ENCODE data around the gene CCNI. TPM values are rescaled to one million over a fixed set of nuclear protein-coding genes. Genes with fewer than 3 reads are reported as not detected.

CCNI gene
- total and polyA plus RNA-seq, 2 of the 13 experiments (the other 11 are each of a cell fraction or from before 2014, with no cell fraction given) = 43.5 to 122 TPM

GRCh38 chr4:77123411-77123810 lies 47.6 kb upstream of the CCNI start:
- in situ Hi-C loops (cut with HindIII; ENCODE audit: extremely low pct_ligation_motif_present, low pct_unique_long_range_greater_than_20kb) = no loop called here
- H3K4me2 ChIP-seq (ENCODE audit: low read depth, low read length) = no peak overlapping the region
- intact Hi-C loops (cut with micrococcal nuclease; ENCODE audit: unreplicated experiment) = no loop called here
- ATAC-seq (no peak), FAIRE-seq (no peak), DNase-seq (ENCODE audit: low spot score) (no peak)
- ChIA-PET POLR2A (no interaction called here), CTCF (ENCODE audit: low intra/inter-chr PET ratio, low total read pairs) (no interaction called here)
- H3K36me3 ChIP-seq (replicated peaks in 1 of 2; ENCODE audit: control insufficient read depth in 1 of 2, insufficient read depth in 2 of 2, low read length in 2 of 2) = no peaks in the 10 kb centered on the region
- no peak overlapping the region for H3K9ac ChIP-seq (ENCODE audit: insufficient read depth, low read depth, low read length)
- no TSS peak for BruUV-seq (replicated peaks)
- no peaks in the 10 kb centered on the region for H3K4me1 ChIP-seq (ENCODE audit: insufficient read depth, low read length)
- no peaks in the 10 kb centered on the region for H3K9me3 ChIP-seq (ENCODE audit: low read length)
- H3K27me3 ChIP-seq (ENCODE audit: control insufficient read depth in 1 of 2, insufficient read depth in 2 of 2, low read length in 2 of 2) = peaks cover 0 to 15% of the 10 kb centered on the region in 2 experiments; a peak in 3 of 5 replicates
- no peak overlapping the region for H3K4me3 ChIP-seq (replicated peaks in 1 of 3; ENCODE audit: insufficient read depth in 1 of 3, low read depth in 2 of 3, low read length in 3 of 3)
- H3K79me2 ChIP-seq (ENCODE audit: insufficient read depth, low read length) = no peaks in the 10 kb centered on the region
- H4K20me1 ChIP-seq (ENCODE audit: insufficient read depth, low read length) = no peaks in the 10 kb centered on the region
- 7% methylated on average over 1 of the region's 1 CpG for WGBS (ENCODE audit: low lambda C conversion rate)
- TF ChIP-seq ISL2 (CRISPR knock-in tag; IDR thresholded peaks at IDR 0.05) (no peak), HHEX (CRISPR knock-in tag; IDR thresholded peaks at IDR 0.05) (no peak), MYNN (CRISPR knock-in tag; IDR thresholded peaks at IDR 0.05; ENCODE audit: low read depth) (no peak), KAT2B (IDR thresholded peaks at IDR 0.05; ENCODE audit: borderline replicate concordance, low read depth, low read length) (no peak), NRL (CRISPR knock-in tag; IDR thresholded peaks at IDR 0.05; ENCODE audit: borderline replicate concordance) (no peak), TRIM24 (CRISPR knock-in tag; IDR thresholded peaks at IDR 0.05) (no peak), ZNF34 (CRISPR knock-in tag; IDR thresholded peaks at IDR 0.05; ENCODE audit: borderline replicate concordance) (no peak), RARA (CRISPR knock-in tag; IDR thresholded peaks at IDR 0.05) (no peak), ARHGAP35 (CRISPR knock-in tag; IDR thresholded peaks at IDR 0.05; ENCODE audit: borderline replicate concordance) (no peak), HDAC1 (CRISPR knock-in tag; IDR thresholded peaks at IDR 0.05) (no peak), ETV5 (CRISPR knock-in tag; IDR thresholded peaks at IDR 0.05; ENCODE audit: borderline replicate concordance) (no peak), BCL6 (CRISPR knock-in tag; IDR thresholded peaks at IDR 0.05) (no peak), ZBTB7A (CRISPR knock-in tag; IDR thresholded peaks at IDR 0.05) (no peak), HNRNPH1 (optimal IDR thresholded peaks at IDR 0.05; ENCODE audit: low read depth, low read length) (no peak)
- TF ChIP-seq, protein P1, sequence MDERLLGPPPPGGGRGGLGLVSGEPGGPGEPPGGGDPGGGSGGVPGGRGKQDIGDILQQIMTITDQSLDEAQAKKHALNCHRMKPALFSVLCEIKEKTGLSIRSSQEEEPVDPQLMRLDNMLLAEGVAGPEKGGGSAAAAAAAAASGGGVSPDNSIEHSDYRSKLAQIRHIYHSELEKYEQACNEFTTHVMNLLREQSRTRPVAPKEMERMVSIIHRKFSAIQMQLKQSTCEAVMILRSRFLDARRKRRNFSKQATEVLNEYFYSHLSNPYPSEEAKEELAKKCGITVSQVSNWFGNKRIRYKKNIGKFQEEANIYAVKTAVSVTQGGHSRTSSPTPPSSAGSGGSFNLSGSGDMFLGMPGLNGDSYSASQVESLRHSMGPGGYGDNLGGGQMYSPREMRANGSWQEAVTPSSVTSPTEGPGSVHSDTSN (CRISPR knock-in tag; IDR thresholded peaks at IDR 0.05) = no peak
- TF ChIP-seq, protein P2, sequence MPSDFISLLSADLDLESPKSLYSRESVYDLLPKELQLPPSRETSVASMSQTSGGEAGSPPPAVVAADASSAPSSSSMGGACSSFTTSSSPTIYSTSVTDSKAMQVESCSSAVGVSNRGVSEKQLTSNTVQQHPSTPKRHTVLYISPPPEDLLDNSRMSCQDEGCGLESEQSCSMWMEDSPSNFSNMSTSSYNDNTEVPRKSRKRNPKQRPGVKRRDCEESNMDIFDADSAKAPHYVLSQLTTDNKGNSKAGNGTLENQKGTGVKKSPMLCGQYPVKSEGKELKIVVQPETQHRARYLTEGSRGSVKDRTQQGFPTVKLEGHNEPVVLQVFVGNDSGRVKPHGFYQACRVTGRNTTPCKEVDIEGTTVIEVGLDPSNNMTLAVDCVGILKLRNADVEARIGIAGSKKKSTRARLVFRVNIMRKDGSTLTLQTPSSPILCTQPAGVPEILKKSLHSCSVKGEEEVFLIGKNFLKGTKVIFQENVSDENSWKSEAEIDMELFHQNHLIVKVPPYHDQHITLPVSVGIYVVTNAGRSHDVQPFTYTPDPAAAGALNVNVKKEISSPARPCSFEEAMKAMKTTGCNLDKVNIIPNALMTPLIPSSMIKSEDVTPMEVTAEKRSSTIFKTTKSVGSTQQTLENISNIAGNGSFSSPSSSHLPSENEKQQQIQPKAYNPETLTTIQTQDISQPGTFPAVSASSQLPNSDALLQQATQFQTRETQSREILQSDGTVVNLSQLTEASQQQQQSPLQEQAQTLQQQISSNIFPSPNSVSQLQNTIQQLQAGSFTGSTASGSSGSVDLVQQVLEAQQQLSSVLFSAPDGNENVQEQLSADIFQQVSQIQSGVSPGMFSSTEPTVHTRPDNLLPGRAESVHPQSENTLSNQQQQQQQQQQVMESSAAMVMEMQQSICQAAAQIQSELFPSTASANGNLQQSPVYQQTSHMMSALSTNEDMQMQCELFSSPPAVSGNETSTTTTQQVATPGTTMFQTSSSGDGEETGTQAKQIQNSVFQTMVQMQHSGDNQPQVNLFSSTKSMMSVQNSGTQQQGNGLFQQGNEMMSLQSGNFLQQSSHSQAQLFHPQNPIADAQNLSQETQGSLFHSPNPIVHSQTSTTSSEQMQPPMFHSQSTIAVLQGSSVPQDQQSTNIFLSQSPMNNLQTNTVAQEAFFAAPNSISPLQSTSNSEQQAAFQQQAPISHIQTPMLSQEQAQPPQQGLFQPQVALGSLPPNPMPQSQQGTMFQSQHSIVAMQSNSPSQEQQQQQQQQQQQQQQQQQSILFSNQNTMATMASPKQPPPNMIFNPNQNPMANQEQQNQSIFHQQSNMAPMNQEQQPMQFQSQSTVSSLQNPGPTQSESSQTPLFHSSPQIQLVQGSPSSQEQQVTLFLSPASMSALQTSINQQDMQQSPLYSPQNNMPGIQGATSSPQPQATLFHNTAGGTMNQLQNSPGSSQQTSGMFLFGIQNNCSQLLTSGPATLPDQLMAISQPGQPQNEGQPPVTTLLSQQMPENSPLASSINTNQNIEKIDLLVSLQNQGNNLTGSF (CRISPR knock-in tag; IDR thresholded peaks at IDR 0.05) = no peak
- H3K27ac ChIP-seq (ENCODE audit: extremely low read length, insufficient read depth, low read length) = no peak overlapping the region
- H2AFZ ChIP-seq (ENCODE audit: low read length) = no peak overlapping the region
